ENCODE measurements around the gene BCAS4. TPM values are rescaled to one million over a fixed set of nuclear protein-coding genes. Genes with fewer than 3 reads are reported as not detected.
"Not testable (repeated sequence)": the region's sequence is repeated elsewhere in the genome, so short reads cannot be mapped to it uniquely, and the experiment has no call there.

Gene BCAS4
- total and polyA plus RNA-seq, 2 experiments from 2014 or later = 22.2 to 24.8 TPM

GRCh38 chr20:50777373-50777772, 17.5 kb upstream of the BCAS4 start (continued):
- TF ChIP-seq NANOG (IDR thresholded peaks at IDR 0.05; ENCODE audit: borderline replicate concordance) (no peak), EZH2 (IDR thresholded peaks at IDR 0.05; ENCODE audit: low read depth, unreplicated experiment) (no peak), CREB1 (CRISPR knock-in tag; IDR thresholded peaks at IDR 0.05; ENCODE audit: low read depth) (no peak), CTCF (conservative IDR thresholded peaks at IDR 0.05; ENCODE audit: low read depth in 2 of 2) (no peak), ZNF114 (CRISPR knock-in tag; IDR thresholded peaks at IDR 0.05) (no peak), STAT1 (IDR thresholded peaks at IDR 0.05; ENCODE audit: unreplicated experiment) (no peak), EZH2phosphoT487 (IDR thresholded peaks at IDR 0.05; ENCODE audit: unreplicated experiment) (no peak), REST (IDR thresholded peaks at IDR 0.05; ENCODE audit: unreplicated experiment) (no peak)
- TF ChIP-seq, protein P1, sequence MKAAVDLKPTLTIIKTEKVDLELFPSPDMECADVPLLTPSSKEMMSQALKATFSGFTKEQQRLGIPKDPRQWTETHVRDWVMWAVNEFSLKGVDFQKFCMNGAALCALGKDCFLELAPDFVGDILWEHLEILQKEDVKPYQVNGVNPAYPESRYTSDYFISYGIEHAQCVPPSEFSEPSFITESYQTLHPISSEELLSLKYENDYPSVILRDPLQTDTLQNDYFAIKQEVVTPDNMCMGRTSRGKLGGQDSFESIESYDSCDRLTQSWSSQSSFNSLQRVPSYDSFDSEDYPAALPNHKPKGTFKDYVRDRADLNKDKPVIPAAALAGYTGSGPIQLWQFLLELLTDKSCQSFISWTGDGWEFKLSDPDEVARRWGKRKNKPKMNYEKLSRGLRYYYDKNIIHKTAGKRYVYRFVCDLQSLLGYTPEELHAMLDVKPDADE (IDR thresholded peaks at IDR 0.05) = no peak

DNA sequence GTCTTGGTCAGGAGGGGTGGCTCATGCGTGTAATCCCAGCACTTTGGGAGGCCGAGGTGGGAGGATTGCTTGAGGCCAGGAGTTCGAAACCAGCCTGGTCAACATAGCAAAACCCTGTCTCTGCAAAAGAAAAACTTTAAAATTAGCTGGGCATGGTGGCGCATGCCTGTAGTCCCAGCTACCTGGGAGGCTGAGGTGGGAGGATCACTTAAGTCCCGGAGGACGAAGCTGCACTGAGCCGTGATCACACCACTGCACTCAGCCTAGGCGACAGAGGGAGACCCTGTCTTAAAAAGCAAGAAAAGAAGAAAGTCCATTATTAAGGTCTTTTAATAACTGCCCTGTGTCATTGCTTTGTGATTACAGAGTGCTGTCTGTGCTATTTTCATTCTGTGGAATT, 15.9 kb upstream of the BCAS4 start:
- H3K9me2 ChIP-seq (ENCODE audit: insufficient read depth); DNase-seq (ENCODE audit: low spot score); H2AFZ ChIP-seq; H3K79me2 ChIP-seq (replicated peaks; ENCODE audit: insufficient read depth); H3K4me1 ChIP-seq (ENCODE audit: insufficient read depth); H3K4me1 Mint-ChIP-seq; H3K27me3 ChIP-seq (ENCODE audit: insufficient read depth); H3K4me2 ChIP-seq; H3F3A ChIP-seq (replicated peaks; ENCODE audit: low read depth); H3K27me3 Mint-ChIP-seq (ENCODE audit: insufficient read depth, low read depth, poor library complexity); H3K36me3 Mint-ChIP-seq (ENCODE audit: low read depth); H3K4me3 ChIP-seq; H3K27ac Mint-ChIP-seq; H3K4me3 Mint-ChIP-seq; H4K20me1 ChIP-seq (replicated peaks; ENCODE audit: insufficient read depth); H3K36me3 ChIP-seq (ENCODE audit: insufficient read depth); ATAC-seq; H3K27ac ChIP-seq (ENCODE audit: low read depth): not testable (repeated sequence)
- peaks cover 13% of the 10 kb centered on the region for H3K9me3 Mint-ChIP-seq

All from GM23338 (cell line).